ENCODE data around the gene WDR45B. TPM values are rescaled to one million over a fixed set of nuclear protein-coding genes. Genes with fewer than 3 reads are reported as not detected.

The WDR45B gene
- total RNA-seq, 1 experiment from 2014 or later: 110 TPM

- Histone ChIP-seq H4K91ac (ENCODE audit: insufficient read length, low read depth, low read length) (no peak overlapping the region), H3K23me2 (ENCODE audit: insufficient read length, low read depth, low read length, poor library complexity, severe bottlenecking) (no peaks in the 10 kb centered on the region), H3K79me1 (ENCODE audit: insufficient read depth, low read depth, low read length, poor library complexity, severe bottlenecking) (no peaks in the 10 kb centered on the region), H2BK15ac (ENCODE audit: low read depth, low read length) (no peak overlapping the region), H2BK5ac (ENCODE audit: insufficient read length, low read length) (no peak overlapping the region), H2BK12ac (ENCODE audit: insufficient read length, low read depth, low read length) (no peak overlapping the region), H3T11ph (ENCODE audit: low read length) (no peak overlapping the region), H3K79me2 (ENCODE audit: insufficient read depth, low read length) (no peaks in the 10 kb centered on the region), H3K9me3 (ENCODE audit: control insufficient read depth, low read depth, low read length) (no peaks in the 10 kb centered on the region), H3K27me3 (ENCODE audit: insufficient read depth, low read length) (no peaks in the 10 kb centered on the region), H4K8ac (replicated peaks; ENCODE audit: insufficient read length, low read depth, low read length) (no peak overlapping the region), H3K4me2 (ENCODE audit: insufficient read depth, insufficient read length, low read length) (no peak overlapping the region), H4K20me1 (ENCODE audit: control insufficient read depth, insufficient read depth, insufficient read length) (no peaks in the 10 kb centered on the region), H3K4me1 (ENCODE audit: insufficient read depth, low read length) (no peaks in the 10 kb centered on the region; the same call in 1 of the 2 replicates), H3K18ac (ENCODE audit: insufficient read length, low read depth, low read length) (peak overlapping the region; percentile 14), H3K14ac (ENCODE audit: insufficient read depth, low read length) (no peak overlapping the region), H3K27ac (ENCODE audit: insufficient read length, low read depth, low read length) (no peak overlapping the region), H3K4ac (ENCODE audit: low read depth, low read length) (no peak overlapping the region), H3K9ac (ENCODE audit: extremely low read depth, insufficient read length, low read length) (no peak overlapping the region), H3K23ac (ENCODE audit: insufficient read length, low read depth, low read length) (no peak overlapping the region), H2AFZ (ENCODE audit: low read length) (no peak overlapping the region), H3K56ac (ENCODE audit: insufficient read length, low read depth, low read length) (no peak overlapping the region), H2BK120ac (ENCODE audit: low read depth, low read length, poor library complexity, severe bottlenecking) (no peak overlapping the region), H2AK5ac (ENCODE audit: insufficient read length, low read length) (no peak overlapping the region), H2BK20ac (ENCODE audit: low read depth, low read length, poor library complexity, severe bottlenecking) (no peak overlapping the region), H4K5ac (ENCODE audit: insufficient read length, low read depth, low read length) (no peak overlapping the region)
- Mint-ChIP-seq H3K9me3 (no peaks in the 10 kb centered on the region), H3K27me3 (ENCODE audit: low read depth) (peaks cover 4% of the 10 kb centered on the region), H3K27ac (peak overlapping the region in 1 of 3 experiments; percentile 37; a peak in 1 of 7 replicates), H3K4me1 (peaks cover 6 to 14% of the 10 kb centered on the region in 2 experiments), H3K36me3 (ENCODE audit: insufficient read depth in 1 of 3, low read depth in 3 of 3) (no peaks in the 10 kb centered on the region), H3K4me3 (no peak overlapping the region)
- no CpG with 5 or more reads among the region's 28 CpGs for WGBS (ENCODE audit: extremely low coverage, insufficient read length, low lambda C conversion rate)
- TF ChIP-seq CTCF (conservative IDR thresholded peaks at IDR 0.05): no peak
- DNase-seq: no peak
Measured at GRCh38 chr17:82666931-82667667, 18.9 kb upstream of the WDR45B start.
